Suprapubic skin (tissue), 3 donors: ENCODE data around the gene GPAT2.

Source experiments
- CTCF ChIP-seq, 2 donors: fragments of 200-600 bp in 1 of 2; fragments of 450-650 bp in 1 of 2; sonication (generic) in 1 of 2; IDR thresholded peaks; one replicate each; pipeline ENCODE4 v1.5.1; 2016 to 2019; ENCODE audit warnings: antibody characterized with exemption in 2 of 2, mild to moderate bottlenecking in 1 of 2, moderate library complexity in 1 of 2
- POLR2A ChIP-seq, 2 donors: fragments of 450-650 bp; IDR thresholded peaks; one replicate each; pipeline ENCODE4 v1.6.1; 2017; ENCODE audit warnings: antibody characterized with exemption in 2 of 2, mild to moderate bottlenecking in 2 of 2, moderate library complexity in 2 of 2

DNA sequence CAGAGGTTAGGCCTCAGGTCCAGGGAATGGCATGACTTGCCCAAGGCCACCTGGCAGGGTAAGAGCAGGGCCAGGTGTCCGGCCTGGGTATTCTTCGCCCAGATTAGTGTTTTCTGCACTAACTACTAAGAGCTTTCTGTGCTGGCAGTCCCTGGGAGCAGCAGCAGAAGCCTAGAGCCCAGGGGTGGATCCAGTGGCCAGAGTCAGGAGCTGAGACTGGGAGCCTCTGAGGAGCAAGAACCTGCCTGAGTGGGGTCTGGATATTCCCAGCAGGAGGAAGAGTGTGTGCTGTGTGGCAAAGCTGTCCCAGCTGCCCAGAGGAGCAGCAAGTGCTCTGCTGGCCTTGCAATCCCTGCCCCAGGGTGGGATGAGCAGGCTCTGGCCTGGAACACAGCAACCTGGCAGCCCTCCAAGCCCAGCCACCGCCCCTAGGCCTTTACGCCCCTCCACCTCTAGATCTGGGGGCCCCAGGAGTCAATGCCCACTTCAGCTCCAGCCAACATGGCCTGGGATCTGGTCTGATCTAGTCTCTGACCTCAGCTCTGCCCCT lies 30.7 kb upstream of the GPAT2 start:
- TF ChIP-seq CTCF (IDR thresholded peaks at IDR 0.05) (no peak), POLR2A (IDR thresholded peaks at IDR 0.05) (no peak)
